ENCODE results near the gene G3BP2. TPM values are rescaled to one million over a fixed set of nuclear protein-coding genes. Genes with fewer than 3 reads are reported as not detected.

G3BP2 gene
- total RNA-seq, 4 donors from 2014 or later, result 51.5 to 90.2 (median 65.1) TPM

GRCh38 chr4:75639124-75639695, 34.0 kb downstream of the G3BP2 start:
- Histone ChIP-seq H3K27me3 (no peaks in the 10 kb centered on the region), H3K27ac (no peak overlapping the region), H3K4me1 (no peaks in the 10 kb centered on the region), H3K4me3 (no peak overlapping the region), H3K36me3 (peaks cover 0 to 18% (median 0%) of the 10 kb centered on the region in 3 donors), H3K9me3 (no peaks in the 10 kb centered on the region)
- intact Hi-C loops (cut with DNase I), result no loop called here
- 94 to 95% methylated on average over 7 of the region's 7 CpGs for WGBS, 2 donors
- TF ChIP-seq POLR2A (IDR thresholded peaks at IDR 0.05) (no peak), CTCF (IDR thresholded peaks at IDR 0.05) (no peak)
- DNase-seq, result no peak

GRCh38 chr4:75637827-75638226, 35.4 kb downstream of the G3BP2 start:
- no peaks in the 10 kb centered on the region for H3K4me1 ChIP-seq
- peaks cover 0 to 7% (median 0%) of the 10 kb centered on the region in 3 donors for H3K36me3 ChIP-seq
- WGBS, 2 donors, result 80 to 100% methylated on average over 1 of the region's 1 CpG
- peak overlapping the region in 1 of 4 donors; percentile 37 for H3K27ac ChIP-seq
- intact Hi-C loops (cut with DNase I), result no loop called here
- no peaks in the 10 kb centered on the region for H3K27me3 ChIP-seq
- H3K9me3 ChIP-seq, result no peaks in the 10 kb centered on the region
- no peak for DNase-seq
- no peak for TF ChIP-seq POLR2A (IDR thresholded peaks at IDR 0.05)
- TF ChIP-seq CTCF (IDR thresholded peaks at IDR 0.05), result no peak
- H3K4me3 ChIP-seq, result no peak overlapping the region

- no peaks in the 10 kb centered on the region for H3K4me1 ChIP-seq
- H3K4me3 ChIP-seq, result no peak overlapping the region
- intact Hi-C loops (cut with DNase I), result no loop called here
- no peak for DNase-seq
- H3K36me3 ChIP-seq, result peaks cover 0 to 4% (median 0%) of the 10 kb centered on the region in 3 donors
- no peak for TF ChIP-seq POLR2A (IDR thresholded peaks at IDR 0.05)
- TF ChIP-seq CTCF (IDR thresholded peaks at IDR 0.05), result no peak
- no peaks in the 10 kb centered on the region for H3K9me3 ChIP-seq
- WGBS, 2 donors, result 60 to 67% methylated on average over 1 of the region's 1 CpG
- H3K27me3 ChIP-seq, result no peaks in the 10 kb centered on the region
- H3K27ac ChIP-seq, result peak overlapping the region in 1 of 4 donors; percentile 23
Measured at GRCh38 chr4:75637176-75637575, 36.0 kb downstream of the G3BP2 start.

GRCh38 chr4:75634951-75635350, 38.3 kb downstream of the G3BP2 start:
- no peaks in the 10 kb centered on the region for H3K27me3 ChIP-seq
- H3K36me3 ChIP-seq, result no peaks in the 10 kb centered on the region
- H3K4me1 ChIP-seq, result peaks cover 0 to 12% (median 0%) of the 10 kb centered on the region in 3 donors
- WGBS, 2 donors, result 56 to 66% methylated on average over 2 of the region's 2 CpGs
- H3K4me3 ChIP-seq, result no peak overlapping the region
- DNase-seq, result no peak
- no peak overlapping the region for H3K27ac ChIP-seq
- no peak for TF ChIP-seq POLR2A (IDR thresholded peaks at IDR 0.05)
- no peak for TF ChIP-seq CTCF (IDR thresholded peaks at IDR 0.05)
- intact Hi-C loops (cut with DNase I), result no loop called here
- no peaks in the 10 kb centered on the region for H3K9me3 ChIP-seq

GRCh38 chr4:75634281-75634680, 38.9 kb downstream of the G3BP2 start:
- no peaks in the 10 kb centered on the region for H3K27me3 ChIP-seq
- WGBS, 2 donors, result 44 to 60% methylated on average over 3 of the region's 3 CpGs
- no peak overlapping the region for H3K4me3 ChIP-seq
- no peak overlapping the region for H3K27ac ChIP-seq
- no peaks in the 10 kb centered on the region for H3K9me3 ChIP-seq
- TF ChIP-seq POLR2A (IDR thresholded peaks at IDR 0.05) (no peak), CTCF (IDR thresholded peaks at IDR 0.05) (no peak)
- DNase-seq, result no peak
- no peaks in the 10 kb centered on the region for H3K36me3 ChIP-seq
- H3K4me1 ChIP-seq, result peaks cover 0 to 19% (median 0%) of the 10 kb centered on the region in 3 donors
- intact Hi-C loops (cut with DNase I), result no loop called here

Measured in esophagus squamous epithelium (tissue), 5 donors.